HG03280 (cell line): ENCODE measurements around the gene EPX.

ENCODE experiments used
- ATAC-seq: cut with Tn5 transposase; IDR thresholded peaks from one replicate; pipeline ENCODE4 v1.9.1; 2021; ENCODE audit warnings: mild to moderate bottlenecking, moderate library complexity; ENCODE audit not compliant: unreplicated experiment

Gene EPX

DNA sequence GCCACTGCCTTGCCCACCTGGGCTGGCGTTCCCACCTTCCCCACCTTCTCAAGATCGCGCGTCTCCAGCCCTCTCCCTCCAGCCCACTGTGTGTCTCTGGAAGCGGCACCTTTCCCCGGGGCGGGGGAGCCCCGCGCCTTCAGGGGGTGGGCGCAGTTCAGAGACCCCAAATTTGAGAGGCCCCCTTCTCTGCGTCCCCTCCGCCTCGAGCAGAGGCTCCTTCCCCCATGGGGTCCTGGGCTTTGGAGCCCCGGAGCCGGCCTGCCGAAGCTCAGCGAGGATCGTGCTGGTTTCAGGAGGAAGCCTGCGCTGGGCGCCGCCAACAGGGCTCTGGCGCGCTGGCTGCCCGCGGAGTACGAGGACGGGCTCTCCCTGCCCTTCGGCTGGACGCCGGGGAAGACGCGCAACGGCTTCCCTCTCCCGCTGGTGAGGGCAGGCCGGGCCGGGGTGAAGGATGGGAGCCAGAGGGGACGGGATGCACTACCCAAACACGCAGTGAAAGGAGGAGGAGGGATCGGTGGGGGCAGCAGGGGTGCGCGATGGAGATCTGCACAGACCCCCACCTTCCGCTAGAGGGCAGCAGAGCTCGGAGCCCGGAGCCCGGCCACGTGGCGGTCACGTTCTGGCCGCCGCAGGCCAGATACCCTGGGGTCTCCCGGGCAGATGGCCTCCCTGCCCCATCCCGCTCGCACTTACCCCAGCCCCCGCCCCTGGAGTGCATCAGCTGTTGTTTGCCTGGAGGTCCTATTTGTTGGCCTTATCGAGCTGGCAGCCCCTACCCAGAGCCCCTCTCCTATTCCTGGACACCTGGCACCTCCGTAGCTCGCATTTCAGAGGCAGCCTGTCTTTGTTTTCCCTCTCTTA, 57.0 kb downstream of the EPX start:
- peak; percentile 66 for ATAC-seq

DNA sequence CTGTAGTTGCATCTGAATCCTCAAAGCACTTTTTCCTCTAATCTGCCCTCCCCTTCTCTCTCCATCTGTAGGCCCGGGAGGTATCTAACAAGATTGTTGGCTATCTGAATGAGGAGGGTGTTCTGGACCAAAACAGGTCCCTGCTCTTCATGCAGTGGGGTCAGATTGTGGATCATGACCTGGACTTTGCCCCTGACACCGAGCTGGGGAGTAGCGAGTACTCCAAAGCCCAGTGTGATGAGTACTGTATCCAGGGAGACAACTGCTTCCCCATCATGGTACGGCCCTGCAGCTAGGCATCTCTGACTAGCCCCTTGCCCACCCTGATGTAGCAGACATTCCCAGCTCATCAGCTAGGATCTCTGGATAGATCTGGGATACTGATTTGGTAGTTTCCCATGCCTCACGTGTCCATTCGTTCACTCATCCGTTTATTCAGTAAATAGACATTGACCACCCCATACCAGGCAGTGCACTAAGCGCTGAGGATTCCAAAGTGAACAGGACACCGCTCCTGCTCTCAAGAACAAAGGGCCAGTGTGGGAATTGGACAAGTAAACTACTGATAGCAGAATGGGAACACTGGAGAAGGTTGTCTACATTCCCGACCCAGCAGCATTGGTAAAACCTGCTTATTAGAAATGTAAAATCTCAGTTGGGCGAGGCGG, 58.0 kb downstream of the EPX start:
- no peak for ATAC-seq

DNA sequence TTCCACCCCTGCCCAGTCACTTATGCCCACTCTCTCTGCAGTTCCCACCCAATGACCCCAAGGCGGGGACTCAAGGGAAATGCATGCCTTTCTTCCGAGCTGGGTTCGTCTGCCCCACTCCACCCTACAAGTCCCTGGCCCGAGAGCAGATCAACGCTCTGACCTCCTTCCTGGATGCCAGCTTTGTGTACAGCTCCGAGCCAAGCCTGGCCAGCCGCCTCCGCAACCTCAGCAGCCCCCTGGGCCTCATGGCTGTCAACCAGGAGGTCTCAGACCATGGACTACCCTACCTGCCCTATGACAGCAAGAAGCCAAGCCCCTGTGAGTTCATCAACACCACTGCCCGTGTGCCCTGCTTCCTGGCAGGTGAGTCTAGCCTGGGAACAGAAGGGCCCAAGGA, 59.6 kb downstream of the EPX start:
- ATAC-seq, result no peak

GRCh38 chr17:58253082-58253481, 60.6 kb downstream of the EPX start:
- ATAC-seq, result no peak
